Mucosa of stomach (tissue), 1 donor: ENCODE data around the gene ABCA13.

Experiments
- H3K27me3 ChIP-seq: one replicate; pipeline ENCODE4 v1.7.0; 2013; ENCODE audit warnings: mild to moderate bottlenecking, low read length; ENCODE audit not compliant: control insufficient read depth, insufficient read depth
- H3K36me3 ChIP-seq: one replicate; pipeline ENCODE4 v1.7.0; 2013; ENCODE audit warnings: low read length; ENCODE audit not compliant: control insufficient read depth, insufficient read depth
- H3K4me1 ChIP-seq: one replicate; pipeline ENCODE4 v1.7.0; 2013; ENCODE audit warnings: mild to moderate bottlenecking, low read length; ENCODE audit not compliant: control insufficient read depth, insufficient read depth
- H3K4me3 ChIP-seq: one replicate; pipeline ENCODE4 v1.7.0; 2013; ENCODE audit warnings: low read length
- H3K9ac ChIP-seq: one replicate; pipeline ENCODE4 v1.7.0; 2013; ENCODE audit warnings: mild to moderate bottlenecking, low read length, moderate library complexity
- H3K9me3 ChIP-seq: one replicate; pipeline ENCODE4 v1.7.0; 2013; ENCODE audit warnings: mild to moderate bottlenecking, low read length, moderate library complexity; ENCODE audit not compliant: control insufficient read depth
- donor health status: Pancreatic carcinoma.

ABCA13 gene

GRCh38 chr7:48150086-48150485, 21.2 kb upstream of the ABCA13 start:
- H3K36me3 ChIP-seq, result no peaks in the 10 kb centered on the region
- H3K4me1 ChIP-seq, result peaks cover 44% of the 10 kb centered on the region
- H3K4me3 ChIP-seq, result no peak overlapping the region
- H3K9me3 ChIP-seq, result no peaks in the 10 kb centered on the region
- H3K9ac ChIP-seq, result no peak overlapping the region
- no peaks in the 10 kb centered on the region for H3K27me3 ChIP-seq

DNA sequence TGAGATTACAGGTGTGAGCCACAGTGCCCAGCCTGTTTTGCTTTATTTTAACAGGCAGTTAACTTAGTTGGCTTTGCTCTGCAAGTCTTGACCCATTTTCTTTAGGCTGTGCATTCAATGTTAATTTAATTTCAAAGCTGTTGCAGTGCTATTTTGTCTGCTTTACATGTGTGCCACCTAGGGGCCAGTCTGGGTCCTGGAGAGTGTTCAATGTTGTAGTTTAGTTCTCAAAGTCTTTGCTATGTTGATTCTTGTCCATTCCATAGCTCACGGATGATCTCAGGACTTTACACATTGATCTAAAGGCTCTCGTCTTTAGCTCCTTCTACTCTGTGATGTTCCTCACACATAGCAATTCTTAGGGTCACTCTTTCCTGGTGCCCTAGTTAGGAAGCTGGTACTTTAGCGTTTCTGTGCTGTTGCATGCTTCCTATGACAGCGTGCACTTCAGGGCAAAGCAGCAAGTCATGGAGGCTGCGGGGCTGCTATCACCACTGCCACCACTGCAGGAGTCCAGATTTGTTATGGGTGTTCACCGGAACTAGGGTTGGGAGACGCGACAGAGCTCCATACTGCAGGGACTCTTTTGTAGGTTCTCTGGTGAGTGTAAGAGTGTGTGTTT, 16.4 kb upstream of the ABCA13 start:
- no peaks in the 10 kb centered on the region for H3K9me3 ChIP-seq
- H3K4me3 ChIP-seq, result no peak overlapping the region
- peaks cover 10% of the 10 kb centered on the region for H3K4me1 ChIP-seq
- no peaks in the 10 kb centered on the region for H3K27me3 ChIP-seq
- H3K36me3 ChIP-seq, result no peaks in the 10 kb centered on the region
- no peak overlapping the region for H3K9ac ChIP-seq

GRCh38 chr7:48158404-48158803, 12.9 kb upstream of the ABCA13 start:
- H3K4me1 ChIP-seq, result peaks cover 3% of the 10 kb centered on the region
- H3K9me3 ChIP-seq, result no peaks in the 10 kb centered on the region
- no peaks in the 10 kb centered on the region for H3K27me3 ChIP-seq
- H3K9ac ChIP-seq, result no peak overlapping the region
- H3K4me3 ChIP-seq, result no peak overlapping the region
- H3K36me3 ChIP-seq, result no peaks in the 10 kb centered on the region

DNA sequence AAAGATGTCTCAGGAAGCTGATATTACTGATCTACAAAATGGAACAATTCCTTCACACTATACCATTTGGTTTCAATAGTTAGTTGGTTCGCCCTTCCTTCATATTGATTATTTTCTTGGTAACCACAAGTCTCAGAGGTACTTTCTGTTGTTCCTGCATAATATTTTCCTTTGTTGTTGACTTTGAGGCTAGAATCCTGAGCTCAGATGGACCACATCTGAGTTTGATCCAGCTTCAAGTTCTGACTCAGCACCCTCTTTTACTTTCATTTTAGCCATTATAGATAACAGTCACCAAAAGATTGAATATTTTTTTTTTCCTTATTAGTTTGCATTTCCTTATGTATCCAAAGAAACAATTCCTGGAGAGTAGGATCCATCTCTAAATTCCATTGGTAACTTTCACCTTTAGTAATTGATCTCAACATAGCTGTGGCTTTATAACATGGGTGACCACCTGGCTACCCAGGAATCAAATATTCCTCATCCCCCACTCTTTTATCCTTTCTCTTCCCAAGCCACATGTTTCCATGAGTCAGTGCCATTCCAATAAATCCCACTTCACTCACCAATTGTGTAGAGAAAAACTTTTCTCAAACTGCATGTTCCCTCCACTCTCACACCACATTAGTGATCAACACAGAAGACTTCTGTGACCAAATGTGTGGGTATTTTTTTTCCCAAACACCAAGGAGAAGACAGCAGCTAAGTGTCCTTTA, 9.7 kb upstream of the ABCA13 start:
- H3K9me3 ChIP-seq, result no peaks in the 10 kb centered on the region
- H3K4me3 ChIP-seq, result no peak overlapping the region
- H3K4me1 ChIP-seq, result no peaks in the 10 kb centered on the region
- no peaks in the 10 kb centered on the region for H3K36me3 ChIP-seq
- H3K27me3 ChIP-seq, result no peaks in the 10 kb centered on the region
- no peak overlapping the region for H3K9ac ChIP-seq

GRCh38 chr7:48165157-48165556, 6.1 kb upstream of the ABCA13 start:
- Histone ChIP-seq H3K4me3 (no peak overlapping the region), H3K4me1 (no peaks in the 10 kb centered on the region), H3K36me3 (no peaks in the 10 kb centered on the region), H3K9me3 (no peaks in the 10 kb centered on the region), H3K9ac (no peak overlapping the region), H3K27me3 (no peaks in the 10 kb centered on the region)

DNA sequence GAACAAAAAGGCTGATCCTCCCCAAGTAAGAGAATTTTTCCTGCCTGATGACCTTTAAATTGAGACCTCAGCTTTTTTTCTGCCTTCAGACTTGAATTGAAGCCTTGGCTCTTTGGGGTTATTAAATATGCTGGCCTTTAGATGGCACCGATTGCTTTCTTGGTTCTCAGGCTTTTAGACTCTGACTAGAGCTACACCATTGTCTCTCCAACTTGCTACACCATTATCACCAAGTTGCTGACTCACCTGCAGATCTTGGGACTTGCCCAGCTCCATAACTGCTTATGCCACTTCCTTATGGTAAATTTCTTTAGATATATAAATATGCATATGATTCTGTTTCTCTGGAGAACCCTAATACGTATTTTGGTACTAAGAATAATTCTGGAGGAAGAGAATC, 3.1 kb upstream of the ABCA13 start:
- no peaks in the 10 kb centered on the region for H3K27me3 ChIP-seq
- no peaks in the 10 kb centered on the region for H3K4me1 ChIP-seq
- no peak overlapping the region for H3K4me3 ChIP-seq
- no peaks in the 10 kb centered on the region for H3K9me3 ChIP-seq
- H3K36me3 ChIP-seq, result no peaks in the 10 kb centered on the region
- no peak overlapping the region for H3K9ac ChIP-seq

- H3K27me3 ChIP-seq, result no peaks in the 10 kb centered on the region
- H3K9ac ChIP-seq, result no peak overlapping the region
- H3K9me3 ChIP-seq, result no peaks in the 10 kb centered on the region
- H3K36me3 ChIP-seq, result no peaks in the 10 kb centered on the region
- H3K4me3 ChIP-seq, result no peak overlapping the region
- H3K4me1 ChIP-seq, result peaks cover 3% of the 10 kb centered on the region
These were observed 752 bp upstream of the ABCA13 start for GRCh38 chr7:48170506-48170905.

DNA sequence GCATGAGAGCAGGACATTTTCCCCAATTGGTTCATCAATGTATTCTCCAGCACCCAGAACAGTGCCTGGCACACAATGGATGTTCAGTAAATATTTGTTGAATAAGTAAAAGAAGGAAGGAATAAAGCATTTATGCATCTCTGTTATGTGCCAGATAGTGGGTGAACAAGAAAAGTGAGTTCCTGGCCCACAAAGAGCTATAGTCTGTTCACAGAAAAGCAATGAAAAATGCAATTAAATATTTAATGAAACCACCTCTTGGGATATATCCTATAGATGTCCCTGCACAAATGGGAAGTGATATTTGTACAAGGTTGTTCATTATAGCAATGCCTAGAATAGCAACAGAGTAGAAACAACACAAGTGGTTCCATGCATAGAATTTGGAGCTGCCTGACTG, 2.1 kb downstream of the ABCA13 start:
- Histone ChIP-seq H3K4me3 (no peak overlapping the region), H3K36me3 (no peaks in the 10 kb centered on the region), H3K9ac (no peak overlapping the region), H3K27me3 (no peaks in the 10 kb centered on the region), H3K9me3 (no peaks in the 10 kb centered on the region), H3K4me1 (peaks cover 3% of the 10 kb centered on the region)

DNA sequence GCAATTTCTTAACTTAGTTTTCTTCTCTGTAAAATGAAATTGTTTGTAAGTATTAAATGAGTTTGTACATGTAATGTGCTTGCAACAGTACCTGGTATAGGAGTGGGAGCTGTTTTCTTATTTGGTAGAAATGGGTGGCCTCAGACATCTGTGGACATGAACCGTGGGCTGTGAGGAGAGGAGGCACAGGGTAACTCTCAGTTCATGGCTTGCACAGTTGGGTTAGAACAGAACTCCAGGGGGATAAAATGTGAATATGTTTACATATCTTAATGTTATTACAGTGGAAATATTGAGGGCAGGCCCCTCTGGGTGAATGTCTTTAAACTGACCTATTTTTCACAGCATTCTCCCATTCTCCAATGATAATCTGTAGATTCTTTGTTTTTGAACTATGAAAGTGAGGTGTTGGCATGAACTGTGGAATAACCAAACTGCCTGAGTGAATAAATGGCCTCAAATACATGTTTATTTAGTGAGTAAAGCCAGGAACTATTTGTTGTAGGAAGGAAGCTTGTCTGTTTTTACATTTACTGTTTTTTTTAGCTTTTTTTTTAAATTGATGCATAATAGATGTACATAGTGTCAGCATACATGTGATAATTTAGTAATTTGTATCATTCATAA, 2.6 kb downstream of the ABCA13 start:
- no peaks in the 10 kb centered on the region for H3K36me3 ChIP-seq
- H3K9ac ChIP-seq, result no peak overlapping the region
- no peaks in the 10 kb centered on the region for H3K27me3 ChIP-seq
- H3K9me3 ChIP-seq, result no peaks in the 10 kb centered on the region
- no peak overlapping the region for H3K4me3 ChIP-seq
- H3K4me1 ChIP-seq, result peaks cover 3% of the 10 kb centered on the region

- H3K9me3 ChIP-seq, result no peaks in the 10 kb centered on the region
- peaks cover 3% of the 10 kb centered on the region for H3K4me1 ChIP-seq
- H3K27me3 ChIP-seq, result no peaks in the 10 kb centered on the region
- no peak overlapping the region for H3K9ac ChIP-seq
- no peaks in the 10 kb centered on the region for H3K36me3 ChIP-seq
- no peak overlapping the region for H3K4me3 ChIP-seq
These were observed 3.8 kb downstream of the ABCA13 start for GRCh38 chr7:48175019-48175418.

DNA sequence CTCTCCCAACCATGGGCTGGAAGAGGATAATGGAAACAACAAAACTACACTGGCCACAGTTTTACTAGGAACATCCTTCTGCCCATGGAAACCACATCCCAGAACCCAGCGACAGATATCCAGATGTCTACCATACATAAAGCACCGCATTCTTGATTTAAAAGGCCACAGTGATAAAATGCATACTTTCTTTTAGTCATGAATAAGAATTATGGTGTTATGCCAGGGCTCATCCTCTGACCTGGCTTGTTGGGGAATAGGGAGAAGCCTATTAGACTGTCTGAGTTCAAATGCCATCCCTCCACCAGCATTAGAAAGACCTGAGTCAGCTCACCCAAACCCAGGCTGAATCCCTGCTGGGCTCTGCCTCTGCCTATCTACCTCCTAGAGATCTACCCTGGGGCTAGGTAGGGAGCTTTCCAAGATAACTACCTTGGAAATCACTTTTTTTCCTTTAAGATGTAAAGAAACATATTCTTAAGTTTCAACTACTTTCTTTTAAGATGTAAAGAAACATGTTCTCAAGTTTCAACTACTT, 5.2 kb downstream of the ABCA13 start:
- peaks cover 3% of the 10 kb centered on the region for H3K4me1 ChIP-seq
- H3K9me3 ChIP-seq, result no peaks in the 10 kb centered on the region
- no peaks in the 10 kb centered on the region for H3K27me3 ChIP-seq
- H3K9ac ChIP-seq, result no peak overlapping the region
- H3K4me3 ChIP-seq, result no peak overlapping the region
- H3K36me3 ChIP-seq, result no peaks in the 10 kb centered on the region

DNA sequence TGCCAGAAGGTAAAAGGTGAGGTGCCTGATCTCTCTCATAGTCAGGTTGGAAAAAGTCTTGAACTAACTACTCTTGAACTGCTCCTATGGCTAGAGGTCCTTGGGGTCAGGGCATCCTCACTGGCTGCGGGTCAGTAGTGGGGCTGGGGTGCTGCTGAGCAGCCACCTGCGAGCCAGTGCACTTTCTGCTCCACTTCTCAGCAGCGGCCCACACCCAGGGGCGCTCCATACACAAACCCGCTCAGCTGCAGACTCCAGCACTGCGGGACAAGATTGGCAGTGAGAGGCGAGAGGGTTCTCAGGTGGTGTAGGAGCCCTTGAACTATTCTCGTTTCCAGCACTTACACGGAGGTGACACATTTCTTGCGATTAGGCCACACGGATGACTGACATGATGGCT, 6.0 kb downstream of the ABCA13 start:
- Histone ChIP-seq H3K27me3 (no peaks in the 10 kb centered on the region), H3K4me3 (no peak overlapping the region), H3K9me3 (no peaks in the 10 kb centered on the region), H3K9ac (no peak overlapping the region), H3K36me3 (no peaks in the 10 kb centered on the region), H3K4me1 (peaks cover 3% of the 10 kb centered on the region)
